HFF-Myc (cell line): ENCODE measurements around the gene MACROH2A1.

Source experiments
- DNase-seq: peaks from one replicate; pipeline ENCODE4 v3.0.0-alpha.2; 2011; ENCODE audit warnings: low read depth; ENCODE audit errors: extremely low read depth
- H3K4me3 ChIP-seq: replicated peaks from 2 replicates; pipeline ENCODE4 v1.5.1; 2011; ENCODE audit warnings: low read depth, mild to moderate bottlenecking, control low read depth, low read length
- TF ChIP-seq, protein P1 (sequence below): IDR thresholded peaks from 2 replicates; pipeline ENCODE4 v1.5.1; 2012; ENCODE audit warnings: mild to moderate bottlenecking, low read depth, low read length, control low read depth; ENCODE audit errors: missing control alignments

Gene MACROH2A1

DNA sequence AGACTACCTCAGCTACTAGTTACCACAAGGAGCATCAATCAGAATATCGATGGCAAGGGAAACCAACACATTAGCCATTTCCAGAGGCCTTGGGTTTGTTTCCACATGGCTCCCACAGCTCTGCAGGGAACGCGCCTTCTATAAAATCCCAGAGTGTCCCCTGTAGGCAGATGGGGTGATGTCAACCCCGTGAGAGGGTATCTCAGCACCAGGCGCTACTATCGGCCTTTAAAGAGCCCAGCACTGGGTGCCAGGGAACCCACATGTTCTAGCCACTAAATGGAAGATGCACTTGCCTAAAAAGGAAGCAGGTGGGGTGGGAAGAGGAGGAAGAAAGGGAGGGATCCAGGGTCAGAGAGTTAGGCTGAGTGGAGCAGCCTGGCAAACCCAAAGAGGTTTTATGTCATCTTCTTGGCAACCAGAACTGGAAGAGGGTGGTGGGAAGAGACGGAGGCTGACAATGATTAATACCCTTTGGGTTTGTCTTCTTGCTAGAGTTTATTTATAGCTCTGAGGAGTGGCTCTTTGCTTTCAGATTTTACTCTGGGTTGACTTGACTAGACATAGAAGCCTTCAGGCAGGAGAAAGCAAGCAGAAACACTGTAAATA is 19.9 kb downstream of the MACROH2A1 start:
- TF ChIP-seq, protein P1, sequence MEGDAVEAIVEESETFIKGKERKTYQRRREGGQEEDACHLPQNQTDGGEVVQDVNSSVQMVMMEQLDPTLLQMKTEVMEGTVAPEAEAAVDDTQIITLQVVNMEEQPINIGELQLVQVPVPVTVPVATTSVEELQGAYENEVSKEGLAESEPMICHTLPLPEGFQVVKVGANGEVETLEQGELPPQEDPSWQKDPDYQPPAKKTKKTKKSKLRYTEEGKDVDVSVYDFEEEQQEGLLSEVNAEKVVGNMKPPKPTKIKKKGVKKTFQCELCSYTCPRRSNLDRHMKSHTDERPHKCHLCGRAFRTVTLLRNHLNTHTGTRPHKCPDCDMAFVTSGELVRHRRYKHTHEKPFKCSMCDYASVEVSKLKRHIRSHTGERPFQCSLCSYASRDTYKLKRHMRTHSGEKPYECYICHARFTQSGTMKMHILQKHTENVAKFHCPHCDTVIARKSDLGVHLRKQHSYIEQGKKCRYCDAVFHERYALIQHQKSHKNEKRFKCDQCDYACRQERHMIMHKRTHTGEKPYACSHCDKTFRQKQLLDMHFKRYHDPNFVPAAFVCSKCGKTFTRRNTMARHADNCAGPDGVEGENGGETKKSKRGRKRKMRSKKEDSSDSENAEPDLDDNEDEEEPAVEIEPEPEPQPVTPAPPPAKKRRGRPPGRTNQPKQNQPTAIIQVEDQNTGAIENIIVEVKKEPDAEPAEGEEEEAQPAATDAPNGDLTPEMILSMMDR = no peak
- no peak for DNase-seq
- no peak overlapping the region for H3K4me3 ChIP-seq

DNA sequence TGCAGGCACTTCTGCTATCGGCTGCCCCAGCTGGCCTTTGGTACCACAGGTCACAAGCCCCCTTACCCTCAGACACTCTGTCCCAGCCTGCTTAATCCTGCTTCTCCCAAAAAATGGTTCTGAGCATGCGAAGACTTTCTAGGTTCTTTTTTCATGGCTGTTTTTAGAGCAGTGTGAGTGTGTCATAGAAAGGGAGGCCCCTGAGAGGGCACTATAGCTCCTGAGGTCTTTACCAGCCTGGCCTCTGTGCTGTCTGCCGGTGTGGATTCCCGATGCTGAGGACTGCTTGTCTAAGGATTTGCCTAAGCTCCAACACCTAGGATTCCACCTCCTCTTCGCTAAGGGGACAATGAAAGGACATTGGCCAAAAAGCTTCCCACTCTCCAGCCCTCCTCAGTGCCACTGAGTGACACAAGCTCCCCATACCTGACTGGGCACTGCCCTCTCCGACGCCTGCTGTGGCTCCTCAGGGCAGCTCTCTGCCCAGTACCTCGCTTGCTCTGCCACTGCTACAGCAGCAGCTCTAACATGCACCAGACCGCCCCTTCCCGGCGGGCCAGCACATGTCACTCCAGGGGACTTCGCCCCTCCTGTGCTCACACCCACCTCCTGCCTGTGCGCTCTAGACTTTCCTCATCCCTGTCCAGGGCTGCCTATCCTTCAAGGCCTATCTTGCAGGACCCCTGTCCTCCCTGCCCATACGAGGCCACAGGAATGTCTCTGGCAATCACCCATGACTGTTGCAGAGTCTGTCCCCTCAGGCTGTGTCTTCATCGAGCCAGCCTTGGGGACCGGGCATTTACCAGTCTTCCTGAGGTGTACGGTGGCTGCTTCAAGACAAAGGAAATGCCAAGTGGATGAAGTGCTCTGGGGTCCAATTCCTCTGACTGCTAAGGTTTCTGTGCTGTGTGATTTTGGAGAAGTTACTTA is 21.0 kb downstream of the MACROH2A1 start:
- no peak overlapping the region for H3K4me3 ChIP-seq
- TF ChIP-seq, protein P1 = no peak
- no peak for DNase-seq

DNA sequence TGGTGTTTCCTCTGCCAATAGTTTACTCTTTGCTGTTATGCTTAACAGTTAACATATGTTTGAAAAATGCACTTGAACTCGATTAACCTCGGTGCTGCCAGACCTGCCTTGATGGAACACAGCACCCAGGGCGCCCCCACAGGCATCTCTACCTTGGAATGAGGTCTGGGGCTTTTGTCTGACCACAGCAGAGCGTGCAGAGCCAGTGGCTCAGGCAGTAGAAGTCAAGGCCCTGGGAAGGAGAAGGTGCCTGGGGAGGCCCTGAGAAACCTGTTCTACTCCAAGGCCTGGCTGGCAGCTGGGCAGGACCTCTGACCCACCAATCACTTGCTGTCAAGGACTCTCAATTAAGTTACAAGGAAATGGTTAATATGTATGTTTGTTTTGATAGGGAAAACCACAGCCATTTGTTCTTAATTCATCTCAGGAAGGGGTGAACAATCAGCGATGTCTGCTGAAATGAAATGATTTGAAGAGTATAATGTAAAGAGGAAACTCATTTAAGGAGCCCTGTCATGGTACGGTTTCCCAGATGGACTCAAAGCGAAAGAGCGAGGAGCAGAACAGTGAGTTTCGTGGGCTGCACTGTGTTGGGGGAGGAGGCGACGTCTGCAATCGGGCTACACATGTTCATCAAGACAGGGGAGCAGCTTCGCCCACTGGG is 21.9 kb downstream of the MACROH2A1 start:
- TF ChIP-seq, protein P1 = no peak
- no peak overlapping the region for H3K4me3 ChIP-seq
- DNase-seq = peak; percentile 44

DNA sequence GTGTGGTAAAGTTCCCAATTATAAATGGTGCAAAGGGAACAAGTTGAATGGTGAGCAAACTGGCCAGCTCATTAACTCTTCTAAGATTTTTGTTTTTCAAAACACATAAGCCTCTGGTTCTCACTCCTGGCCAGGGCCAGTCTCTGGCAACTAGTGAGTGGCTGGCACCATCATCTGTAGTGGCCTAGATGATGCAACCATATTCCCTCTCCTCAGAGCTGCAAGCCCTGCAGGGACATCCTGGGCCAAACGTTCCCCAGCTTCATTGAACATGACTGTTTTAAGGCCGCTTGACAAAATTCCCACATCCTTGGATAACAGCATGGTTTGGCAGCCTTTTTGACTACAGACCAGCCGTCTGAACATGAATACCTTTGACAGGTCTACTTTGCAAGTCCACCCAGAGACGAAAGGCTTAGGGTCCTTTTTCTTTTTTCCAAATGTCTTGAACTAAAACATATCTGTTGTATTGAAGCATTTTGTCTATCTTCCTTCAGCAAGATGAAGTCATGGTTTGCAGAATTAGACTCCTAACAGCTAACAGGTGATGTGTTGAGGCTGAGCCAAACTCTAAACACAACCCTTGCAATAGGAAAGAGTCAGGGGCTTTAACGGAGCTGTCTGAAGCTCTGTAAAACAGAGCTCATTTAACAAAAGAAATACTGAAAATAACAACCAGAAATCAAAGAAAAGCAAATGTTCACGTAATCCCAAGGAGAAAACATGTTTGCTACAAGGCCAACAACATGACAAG is 23.8 kb downstream of the MACROH2A1 start:
- no peak overlapping the region for H3K4me3 ChIP-seq
- no peak for DNase-seq
- TF ChIP-seq, protein P1 = no peak

DNA sequence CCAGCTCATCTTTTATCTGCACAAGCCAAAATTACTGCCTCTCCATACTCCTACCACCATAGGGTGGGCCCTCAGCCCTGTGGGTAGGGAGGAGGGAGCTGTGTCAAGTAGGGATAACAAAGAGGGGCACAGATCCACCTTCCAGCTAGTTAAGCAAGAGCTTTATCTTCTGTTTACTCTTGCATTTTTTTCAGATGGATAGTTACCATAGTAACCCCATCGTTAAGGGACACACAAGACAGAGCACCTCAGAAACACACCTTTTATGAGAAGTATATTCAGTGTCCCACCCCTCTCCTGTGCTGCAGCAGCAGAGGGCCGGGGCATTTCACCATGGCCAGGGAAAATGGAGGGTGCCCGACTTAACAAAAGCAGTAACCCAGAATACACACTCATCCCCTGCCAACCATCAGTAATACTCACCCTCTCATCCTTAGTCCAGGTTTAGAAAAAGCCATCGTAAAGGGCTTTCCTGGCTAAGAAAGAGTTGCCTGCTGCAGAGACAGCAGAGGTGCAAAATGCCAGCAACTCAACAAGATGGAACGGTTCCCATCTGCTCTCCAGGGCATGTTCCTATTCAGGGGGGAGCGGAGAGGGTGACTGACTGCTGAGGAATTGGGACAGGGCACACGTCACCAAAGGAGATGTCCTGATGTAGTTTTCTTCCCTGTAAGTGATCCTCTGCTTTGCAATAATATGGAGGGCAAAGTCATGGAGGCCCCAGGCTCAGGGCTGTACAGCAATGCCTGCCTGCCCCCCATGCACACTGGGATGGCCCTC is 25.1 kb downstream of the MACROH2A1 start:
- no peak overlapping the region for H3K4me3 ChIP-seq
- no peak for DNase-seq
- TF ChIP-seq, protein P1 = no peak
